ENCODE results near the gene RCAN3.
A peak's percentile ranks its signal among the peaks of the same experiment; 100 is the strongest.
"Not testable (repeated sequence)": the region's sequence is repeated elsewhere in the genome, so short reads cannot be mapped to it uniquely, and the experiment has no call there.

Gene RCAN3

GRCh38 chr1:24514946-24515345 is 12.3 kb downstream of the RCAN3 start:
- no peak for DNase-seq

GRCh38 chr1:24515671-24516209 is 13.1 kb downstream of the RCAN3 start:
- DNase-seq: not testable (repeated sequence)

- DNase-seq: no peak
Measured at GRCh38 chr1:24516506-24516905, 13.9 kb downstream of the RCAN3 start.

GRCh38 chr1:24517898-24518297 is 15.3 kb downstream of the RCAN3 start:
- no peak for DNase-seq

GRCh38 chr1:24520282-24520681 is 17.6 kb downstream of the RCAN3 start:
- not testable (repeated sequence) for DNase-seq

GRCh38 chr1:24525606-24526005 is 23.0 kb downstream of the RCAN3 start:
- DNase-seq: no peak

- DNase-seq: no peak
Measured at GRCh38 chr1:24526045-24526444, 23.4 kb downstream of the RCAN3 start.

- peak; percentile 34 to 66 for DNase-seq
Measured at GRCh38 chr1:24526940-24527542, 24.4 kb downstream of the RCAN3 start.

- DNase-seq: no peak
Measured at GRCh38 chr1:24528744-24529143, 26.1 kb downstream of the RCAN3 start.

- not testable (repeated sequence) for DNase-seq
Measured at GRCh38 chr1:24529292-24529691, 26.7 kb downstream of the RCAN3 start.

GRCh38 chr1:24535021-24535424 is 32.4 kb downstream of the RCAN3 start:
- DNase-seq: peak; percentile 75 to 81

- DNase-seq: no peak
Measured at GRCh38 chr1:24535778-24536177, 33.1 kb downstream of the RCAN3 start.

GRCh38 chr1:24536391-24536840 is 33.8 kb downstream of the RCAN3 start:
- peak; percentile 74 to 84 for DNase-seq

- DNase-seq: no peak
Measured at GRCh38 chr1:24540051-24540905, 37.6 kb downstream of the RCAN3 start.

- DNase-seq: no peak
Measured at GRCh38 chr1:24540906-24541710, 38.5 kb downstream of the RCAN3 start.

- DNase-seq: peak in 1 of 2 donors; percentile 19
Measured at GRCh38 chr1:24541711-24542346, 39.2 kb downstream of the RCAN3 start.

GRCh38 chr1:24544239-24544638 is 41.6 kb downstream of the RCAN3 start:
- DNase-seq: no peak

GRCh38 chr1:24545662-24546061 is 43.0 kb downstream of the RCAN3 start:
- no peak for DNase-seq

- no peak for DNase-seq
Measured at GRCh38 chr1:24547195-24547594, 44.6 kb downstream of the RCAN3 start.

GRCh38 chr1:24548070-24548469 is 45.4 kb downstream of the RCAN3 start:
- no peak for DNase-seq

GRCh38 chr1:24549210-24549609 is 46.6 kb downstream of the RCAN3 start:
- not testable (repeated sequence) for DNase-seq

- no peak for DNase-seq
Measured at GRCh38 chr1:24551290-24551959, 48.8 kb downstream of the RCAN3 start.

Measured in CD4-positive, alpha-beta T cell treated with Interleukin-1 beta for 1 hour (primary cell).